HepG2 (cell line): ENCODE measurements around the gene VPS25. TPM values are rescaled to one million over a fixed set of nuclear protein-coding genes. Genes with fewer than 3 reads are reported as not detected.

Source experiments
- BCL6 ChIP-seq: IDR thresholded peaks from 2 replicates; pipeline ENCODE4 v1.6.1; 2016; ENCODE audit warnings: missing genetic modification reagents, missing compliant biosample characterization
- CEBPG ChIP-seq: IDR thresholded peaks from 2 replicates; pipeline ENCODE4 v1.6.1; 2016
- CREM ChIP-seq, 2 experiments: sonication (generic) in 1 of 2; formaldehyde crosslinking in 1 of 2; IDR thresholded peaks; 2 replicates each; pipeline versions ENCODE4 v1.4.0 to v1.6.1; 2016 to 2020; ENCODE audit warnings: antibody characterized with exemption in 1 of 2, mild to moderate bottlenecking in 1 of 2, missing genetic modification reagents in 1 of 2
- EP300 ChIP-seq, 3 experiments: sonication (generic) in 1 of 3; formaldehyde crosslinking in 1 of 3; IDR thresholded peaks; 2 replicates each; pipeline versions ENCODE4 v1.5.1 to v1.6.1; 2011 to 2020; ENCODE audit warnings: low read depth in 2 of 3, low read length in 2 of 3, borderline replicate concordance in 1 of 3, improper control_type of control experiment in 1 of 3, mild to moderate bottlenecking in 1 of 3, missing genetic modification reagents in 1 of 3, moderate library complexity in 1 of 3
- FOXK2 ChIP-seq: fragments of 450-650 bp; IDR thresholded peaks from 2 replicates; pipeline ENCODE4 v1.6.1; 2016
- GATAD1 ChIP-seq: IDR thresholded peaks from 2 replicates; pipeline ENCODE4 v1.6.1; 2016; ENCODE audit warnings: missing genetic modification reagents, missing compliant biosample characterization
- PAWR ChIP-seq: sonication (generic); formaldehyde crosslinking; IDR thresholded peaks from 2 replicates; pipeline ENCODE4 v1.4.0; 2020; ENCODE audit warnings: missing genetic modification reagents, mild to moderate bottlenecking, borderline replicate concordance
- RERE ChIP-seq: IDR thresholded peaks from 2 replicates; pipeline ENCODE4 v1.6.1; 2016; ENCODE audit warnings: low read depth, missing genetic modification reagents, missing compliant biosample characterization
- RFX3 ChIP-seq: IDR thresholded peaks from 2 replicates; pipeline ENCODE4 v1.6.1; 2016; ENCODE audit warnings: missing biosample characterization, missing genetic modification reagents
- SALL1 ChIP-seq: sonication (generic); formaldehyde crosslinking; IDR thresholded peaks from 2 replicates; pipeline ENCODE4 v1.8.0; 2022; ENCODE audit warnings: mild to moderate bottlenecking, missing genetic modification reagents
- SIX1 ChIP-seq: sonication (generic); formaldehyde crosslinking; IDR thresholded peaks from 2 replicates; pipeline ENCODE4 v1.4.0; 2020; ENCODE audit warnings: missing genetic modification reagents, borderline replicate concordance
- SMYD3 ChIP-seq: sonication (generic); formaldehyde crosslinking; IDR thresholded peaks from 2 replicates; pipeline ENCODE4 v1.8.1; 2023; ENCODE audit warnings: mild to moderate bottlenecking, missing genetic modification reagents
- TARDBP ChIP-seq: sonication (generic); formaldehyde crosslinking; IDR thresholded peaks from 2 replicates; pipeline ENCODE4 v1.8.0; 2022; ENCODE audit warnings: mild to moderate bottlenecking, missing genetic modification reagents
- TEF ChIP-seq: sonication (generic); formaldehyde crosslinking; IDR thresholded peaks from 2 replicates; pipeline ENCODE4 v1.5.0; 2020; ENCODE audit warnings: missing genetic modification reagents
- U2AF1 ChIP-seq: fragments of 200-400 bp; formaldehyde crosslinking; optimal IDR thresholded peaks from 2 replicates; pipeline ENCODE3; 2017; ENCODE audit warnings: mild to moderate bottlenecking, low read depth, low read length
- ZBTB14 ChIP-seq: sonication (generic); formaldehyde crosslinking; IDR thresholded peaks from 2 replicates; pipeline ENCODE4 v1.4.0; 2020; ENCODE audit warnings: missing genetic modification reagents
- ZBTB26 ChIP-seq: IDR thresholded peaks from 2 replicates; pipeline ENCODE4 v1.6.1; 2016; ENCODE audit warnings: missing compliant biosample characterization, missing genetic modification reagents, borderline replicate concordance
- ZBTB8A ChIP-seq: sonication (generic); formaldehyde crosslinking; IDR thresholded peaks from 2 replicates; pipeline ENCODE4 v1.4.0; 2020; ENCODE audit warnings: mild to moderate bottlenecking, low read depth, missing genetic modification reagents, borderline replicate concordance
- ZNF496 ChIP-seq: sonication (generic); formaldehyde crosslinking; IDR thresholded peaks from 2 replicates; pipeline ENCODE4 v1.8.1; 2023; ENCODE audit warnings: mild to moderate bottlenecking, moderate library complexity, missing genetic modification reagents; ENCODE audit not compliant: insufficient replicate concordance
- ZNF768 ChIP-seq: sonication (generic); formaldehyde crosslinking; IDR thresholded peaks from 2 replicates; pipeline ENCODE4 v1.4.0; 2020; ENCODE audit warnings: missing genetic modification reagents
- polyA plus RNA-seq, 8 experiments: library from polyadenylated mRNA; depleted of rRNA in 3 of 8; stranded (reverse) in 7 of 8; unstranded in 1 of 8; fragments of >200 nt; fragmentation: Illumina TruSeq in 4 of 8; extraction: Trizol in 4 of 8; gene quantifications; 2 replicates each; pipeline versions ENCODE4 v1.2.1 to v1.2.3, GENCODE V29; 2011 to 2016; ENCODE audit warnings: low read depth in 4 of 8, missing spikeins in 1 of 8, mixed read lengths in 1 of 8; ENCODE audit not compliant: insufficient read depth in 1 of 8
- total RNA-seq, 5 experiments: library from RNA; depleted of rRNA; stranded (reverse); fragments of >200 nt; fragmentation: Illumina TruSeq; extraction: Trizol; gene quantifications; 2 replicates each; pipeline ENCODE4 v1.2.3, GENCODE V29; 2016; ENCODE audit warnings: low read depth in 1 of 5

VPS25 gene
- total and polyA plus RNA-seq, 2 of the 13 experiments (the other 11 are each of a cell fraction or from before 2014, with no cell fraction given) = 161 to 249 TPM

- TF ChIP-seq ZBTB26 = no peak
- TF ChIP-seq SALL1 (CRISPR knock-in tag) = peak; percentile 19; the same call in 1 of the 2 replicates
- 0 out of 2 replicates have a peak, but pooled peaks have one; percentile 23 for TF ChIP-seq CEBPG (CRISPR knock-in tag)
- TF ChIP-seq FOXK2 = no peak
- TF ChIP-seq CREM (IDR thresholded peaks at IDR 0.05) = peak; percentile 18; the same call in 1 of the 2 replicates
- TF ChIP-seq CREM (CRISPR knock-in tag; IDR thresholded peaks at IDR 0.05) = no peak
- no peak for TF ChIP-seq ZBTB8A
- TF ChIP-seq EP300 (IDR thresholded peaks at IDR 0.05; ENCODE audit: low read depth in 2 of 2, low read length in 2 of 2) = 0 out of 4 replicates have a peak, but pooled peaks of 1 of the 2 experiments have one; percentile 6
- peak; percentile 12; the same call in 1 of the 2 replicates for TF ChIP-seq EP300 (CRISPR knock-in tag; IDR thresholded peaks at IDR 0.05; ENCODE audit: borderline replicate concordance)
- TF ChIP-seq RFX3 (CRISPR knock-in tag) = peak; percentile 67
- TF ChIP-seq ZNF496 (CRISPR knock-in tag) = no peak
- TF ChIP-seq GATAD1 (CRISPR knock-in tag) = 0 out of 2 replicates have a peak, but pooled peaks have one; percentile 12
- TF ChIP-seq PAWR (CRISPR knock-in tag) = no peak
- no peak for TF ChIP-seq SIX1 (CRISPR knock-in tag)
- peak; percentile 43; the same call in 1 of the 2 replicates for TF ChIP-seq TEF (CRISPR knock-in tag)
- TF ChIP-seq SMYD3 (CRISPR knock-in tag) = 0 out of 2 replicates have a peak, but pooled peaks have one; percentile 31
- TF ChIP-seq ZBTB14 = no peak
- no peak for TF ChIP-seq RERE (CRISPR knock-in tag)
- TF ChIP-seq BCL6 = peak; percentile 70; the same call in 1 of the 2 replicates
- TF ChIP-seq ZNF768 = no peak
- 0 out of 2 replicates have a peak, but pooled peaks have one; percentile 48 for TF ChIP-seq TARDBP
- TF ChIP-seq U2AF1 = no peak
Measured at GRCh38 chr17:42804918-42805367, 31.7 kb downstream of the VPS25 start (continued).
